OCI-LY7 (cell line): Measurements from ENCODE around the gene SOD3. TPM values are rescaled to one million over a fixed set of nuclear protein-coding genes. Genes with fewer than 3 reads are reported as not detected.

ENCODE experiments used
- BruUV-seq: library from RNA; stranded (reverse); fragments of 400-500 nt; replicated peaks from 2 replicates; lab custom pipeline; 2021; lab: Mats Ljungman, UMichigan
- CTCF ChIA-PET: fragments of 300-600 bp; sonication (Branson Sonifier 250); formaldehyde crosslinking; loops from one replicate; lab custom pipeline; 2022; ENCODE audit warnings: antibody characterized with exemption; ENCODE audit not compliant: unreplicated experiment; lab: Charles Lee
- POLR2A ChIA-PET: fragments of 300-600 bp; sonication (Branson Sonifier 250); formaldehyde crosslinking; loops from one replicate; lab custom pipeline; 2022; ENCODE audit warnings: antibody characterized with exemption; lab: Charles Lee
- DNase-seq: peaks from one replicate; pipeline ENCODE4 v3.0.0-alpha.2; 2015; ENCODE audit warnings: low spot score
- H2AFZ ChIP-seq: fragments of 200-600 bp; sonication (generic), shearing (Covaris generic); 2 replicates; pipeline ENCODE4 v1.6.1; 2014; ENCODE audit warnings: mild to moderate bottlenecking, antibody characterized with exemption, low read length, moderate library complexity
- H3K27ac ChIP-seq: fragments of 200-600 bp; sonication (generic); 2 replicates; pipeline ENCODE4 v1.5.1; 2014; ENCODE audit warnings: mixed run types, low read depth, mild to moderate bottlenecking, moderate library complexity, low read length, inconsistent platforms; ENCODE audit not compliant: poor library complexity, severe bottlenecking
- H3K36me3 ChIP-seq: fragments of 200-600 bp; sonication (generic); 2 replicates; pipeline ENCODE4 v1.6.1; 2014; ENCODE audit warnings: mild to moderate bottlenecking, antibody characterized with exemption, low read length, moderate library complexity, mixed read lengths; ENCODE audit not compliant: insufficient read depth
- H3K4me1 ChIP-seq: fragments of 200-600 bp; sonication (generic); 2 replicates; pipeline ENCODE4 v1.5.1; 2014; ENCODE audit warnings: mild to moderate bottlenecking, low read length; ENCODE audit not compliant: insufficient read depth, poor library complexity, severe bottlenecking
- H3K4me2 ChIP-seq: fragments of 200-600 bp; sonication (generic); 2 replicates; pipeline ENCODE4 v1.6.1; 2014; ENCODE audit warnings: mild to moderate bottlenecking, low read length
- H3K4me3 ChIP-seq: fragments of 200-600 bp; sonication (generic); 2 replicates; pipeline ENCODE4 v1.5.1; 2014; ENCODE audit warnings: mild to moderate bottlenecking, low read depth, low read length; ENCODE audit not compliant: poor library complexity, severe bottlenecking
- H3K79me2 ChIP-seq: fragments of 200-600 bp; sonication (generic); 2 replicates; pipeline ENCODE4 v1.6.1; 2016; ENCODE audit warnings: low read depth, mild to moderate bottlenecking, low read length, moderate library complexity, mixed read lengths; ENCODE audit not compliant: insufficient read depth
- H3K9me2 ChIP-seq: fragments of 200-600 bp; sonication (generic); 2 replicates; pipeline ENCODE4 v1.6.1; 2016; ENCODE audit warnings: mild to moderate bottlenecking, low read length, mixed read lengths; ENCODE audit not compliant: insufficient read depth
- H3K9me3 ChIP-seq: fragments of 200-600 bp; sonication (generic); 2 replicates; pipeline ENCODE4 v1.6.1; 2014; ENCODE audit warnings: mild to moderate bottlenecking, mixed run types, low read length, mixed read lengths
- H4K20me1 ChIP-seq: fragments of 200-600 bp; sonication (generic); 2 replicates; pipeline ENCODE4 v1.6.1; 2014; ENCODE audit warnings: mild to moderate bottlenecking, antibody characterized with exemption, low read length, moderate library complexity, mixed read lengths; ENCODE audit not compliant: insufficient read depth
- CTCF ChIP-seq: fragments of 200-600 bp; sonication (generic); conservative IDR thresholded peaks from 2 replicates; pipeline ENCODE4 v1.5.1; 2014; ENCODE audit warnings: mild to moderate bottlenecking, antibody characterized with exemption, low read length, moderate library complexity, mixed read lengths
- EZH2phosphoT487 ChIP-seq: fragments of 200-600 bp; sonication (generic); IDR thresholded peaks from 2 replicates; pipeline ENCODE4 v1.6.1; 2018; ENCODE audit warnings: low read depth, borderline replicate concordance, mild to moderate bottlenecking, mixed run types, antibody characterized with exemption, low read length, moderate library complexity, mixed read lengths
- intact Hi-C: fragments of 100-400 bp; cut with micrococcal nuclease; formaldehyde crosslinking; loops from one replicate; pipeline ENCODE4 v1.10.0; 2022; ENCODE audit not compliant: unreplicated experiment
- total RNA-seq, 2 experiments: library from RNA; depleted of rRNA in 1 of 2; stranded (reverse); fragments of >200 nt in 1 of 2; shearing (Covaris generic) in 1 of 2; gene quantifications; 2 replicates each; pipeline ENCODE4 v1.2.3, GENCODE V29; 2014 to 2022

The SOD3 gene
- total RNA-seq, 2 experiments from 2014 or later = not detected

GRCh38 chr4:24792552-24792951, 2.8 kb upstream of the SOD3 start:
- ChIA-PET CTCF (no interaction called here), POLR2A (no interaction called here)
- Histone ChIP-seq H4K20me1 (no peaks in the 10 kb centered on the region), H3K4me1 (no peaks in the 10 kb centered on the region), H3K27ac (no peak overlapping the region), H2AFZ (no peak overlapping the region), H3K9me2 (no peaks in the 10 kb centered on the region), H3K4me3 (no peak overlapping the region), H3K9me3 (no peaks in the 10 kb centered on the region), H3K36me3 (no peaks in the 10 kb centered on the region), H3K79me2 (no peaks in the 10 kb centered on the region), H3K4me2 (no peak overlapping the region)
- TF ChIP-seq CTCF (no peak), EZH2phosphoT487 (no peak)
- no TSS peak for BruUV-seq
- intact Hi-C loops = no loop called here
- DNase-seq = no peak

- TF ChIP-seq CTCF (0 out of 2 replicates have a peak, but pooled peaks have one; percentile 21), EZH2phosphoT487 (no peak)
- intact Hi-C loops = no loop called here
- no peak overlapping the region for H3K4me3 ChIP-seq
- no peak overlapping the region for H3K4me2 ChIP-seq
- H3K4me1 ChIP-seq = no peaks in the 10 kb centered on the region
- no TSS peak for BruUV-seq
- H3K79me2 ChIP-seq = no peaks in the 10 kb centered on the region
- H3K9me3 ChIP-seq = no peaks in the 10 kb centered on the region
- no peak overlapping the region for H3K27ac ChIP-seq
- ChIA-PET POLR2A (interaction anchor here (0.5 to 0.7 kb wide), 3 partner anchors 17 to 366 kb away, joined by 3 to 4 read pairs (median 4); no protein-coding TSS in a partner anchor), CTCF (no interaction called here)
- no peaks in the 10 kb centered on the region for H3K36me3 ChIP-seq
- DNase-seq = no peak
- H3K9me2 ChIP-seq = no peaks in the 10 kb centered on the region
- H2AFZ ChIP-seq = no peak overlapping the region
- H4K20me1 ChIP-seq = no peaks in the 10 kb centered on the region
Measured at GRCh38 chr4:24793219-24794005, 2.0 kb upstream of the SOD3 start.

- no peak for DNase-seq
- Histone ChIP-seq H3K79me2 (no peaks in the 10 kb centered on the region), H3K4me1 (no peaks in the 10 kb centered on the region), H2AFZ (no peak overlapping the region), H3K36me3 (no peaks in the 10 kb centered on the region), H3K4me3 (no peak overlapping the region), H4K20me1 (no peaks in the 10 kb centered on the region), H3K4me2 (no peak overlapping the region), H3K9me3 (no peaks in the 10 kb centered on the region), H3K27ac (no peak overlapping the region), H3K9me2 (no peaks in the 10 kb centered on the region)
- POLR2A ChIA-PET = interaction anchor here (0.5 to 0.6 kb wide), 2 partner anchors 40 to 366 kb away, joined by 4 read pairs; no protein-coding TSS in a partner anchor
- CTCF ChIA-PET = no interaction called here
- no TSS peak for BruUV-seq
- TF ChIP-seq EZH2phosphoT487 (no peak), CTCF (no peak)
- intact Hi-C loops = no loop called here
Measured at GRCh38 chr4:24794051-24794450, 1.3 kb upstream of the SOD3 start.
